Forelimb muscle (tissue), 1 donor: Measurements from ENCODE around the gene MORN3. TPM values are rescaled to one million over a fixed set of nuclear protein-coding genes. Genes with fewer than 3 reads are reported as not detected.
"Not testable (repeated sequence)": the region's sequence is repeated elsewhere in the genome, so short reads cannot be mapped to it uniquely, and the experiment has no call there.

Source experiments
- DNase-seq: peaks from one replicate; pipeline ENCODE4 v3.0.0-alpha.2; 2013; ENCODE audit warnings: low read depth
- polyA plus RNA-seq: library from polyadenylated mRNA; unstranded; fragments of 120-200 nt; gene quantifications from one replicate; pipeline ENCODE4 v1.2.1, GENCODE V29; 2013; ENCODE audit not compliant: insufficient read length

Gene MORN3
- polyA plus RNA-seq: 0.34 TPM

GRCh38 chr12:121669521-121669900, at the start of gene MORN3:
MORN3 (minus strand) TSS chr12:121669654; CDS start chr12:121669483, 171 bp downstream.
- no peak for DNase-seq

GRCh38 chr12:121718653-121719239, 49.3 kb upstream of the MORN3 start:
- DNase-seq: no peak

- DNase-seq: no peak
These were observed 47.7 kb upstream of the MORN3 start for GRCh38 chr12:121717041-121717699.

- no peak for DNase-seq
These were observed 46.5 kb upstream of the MORN3 start for GRCh38 chr12:121715862-121716435.

GRCh38 chr12:121715055-121715454, 45.6 kb upstream of the MORN3 start:
- DNase-seq: not testable (repeated sequence)

GRCh38 chr12:121713793-121714192, 44.3 kb upstream of the MORN3 start:
- DNase-seq: no peak

- no peak for DNase-seq
These were observed 43.9 kb upstream of the MORN3 start for GRCh38 chr12:121713257-121713777.

GRCh38 chr12:121712461-121713256, 43.2 kb upstream of the MORN3 start, which contains the start of gene TMEM120B:
TMEM120B (plus strand) TSS chr12:121712752; CDS start chr12:121712896, 144 bp downstream.
- DNase-seq: no peak

GRCh38 chr12:121712190-121712460, 42.7 kb upstream of the MORN3 start:
- DNase-seq: peak; percentile 72

GRCh38 chr12:121711361-121712189, 42.1 kb upstream of the MORN3 start:
- no peak for DNase-seq

GRCh38 chr12:121709478-121709961, 40.1 kb upstream of the MORN3 start:
- DNase-seq: no peak

GRCh38 chr12:121709064-121709424, 39.6 kb upstream of the MORN3 start:
- DNase-seq: not testable (repeated sequence)

GRCh38 chr12:121708313-121709063, 39.0 kb upstream of the MORN3 start:
- no peak for DNase-seq

GRCh38 chr12:121705514-121705913, 36.1 kb upstream of the MORN3 start:
- DNase-seq: no peak

- no peak for DNase-seq
These were observed 33.5 kb upstream of the MORN3 start for GRCh38 chr12:121702944-121703343.

- DNase-seq: no peak
These were observed 32.3 kb upstream of the MORN3 start for GRCh38 chr12:121701667-121702277.

- not testable (repeated sequence) for DNase-seq
These were observed 28.4 kb upstream of the MORN3 start for GRCh38 chr12:121697861-121698260.

- no peak for DNase-seq
These were observed 27.7 kb upstream of the MORN3 start for GRCh38 chr12:121697093-121697698.

- DNase-seq: no peak
These were observed 23.8 kb upstream of the MORN3 start for GRCh38 chr12:121693155-121693687.
